ENCODE measurements around the gene CNTN4.

Gene CNTN4

DNA sequence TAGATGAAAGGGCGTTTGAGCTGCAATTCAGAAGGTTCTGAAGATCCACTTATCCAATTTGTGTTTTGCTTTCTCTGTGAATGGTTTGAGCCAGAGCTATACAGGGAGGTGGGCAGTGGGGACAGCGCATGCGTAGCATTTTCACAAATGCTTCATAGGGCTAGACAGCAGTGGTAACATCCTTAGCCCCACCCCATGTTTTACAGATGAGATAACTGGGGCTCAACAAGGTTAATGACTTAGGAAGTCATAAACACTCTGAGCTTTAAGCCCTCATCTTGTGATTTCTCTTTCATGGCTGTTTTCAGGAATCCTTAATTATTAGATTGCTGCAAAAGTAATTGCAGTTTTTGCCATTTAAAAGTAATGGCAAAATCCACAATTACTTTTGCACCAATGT, 602.8 kb downstream of the CNTN4 start:
- DNase-seq (ENCODE audit: low read depth) = no peak

DNA sequence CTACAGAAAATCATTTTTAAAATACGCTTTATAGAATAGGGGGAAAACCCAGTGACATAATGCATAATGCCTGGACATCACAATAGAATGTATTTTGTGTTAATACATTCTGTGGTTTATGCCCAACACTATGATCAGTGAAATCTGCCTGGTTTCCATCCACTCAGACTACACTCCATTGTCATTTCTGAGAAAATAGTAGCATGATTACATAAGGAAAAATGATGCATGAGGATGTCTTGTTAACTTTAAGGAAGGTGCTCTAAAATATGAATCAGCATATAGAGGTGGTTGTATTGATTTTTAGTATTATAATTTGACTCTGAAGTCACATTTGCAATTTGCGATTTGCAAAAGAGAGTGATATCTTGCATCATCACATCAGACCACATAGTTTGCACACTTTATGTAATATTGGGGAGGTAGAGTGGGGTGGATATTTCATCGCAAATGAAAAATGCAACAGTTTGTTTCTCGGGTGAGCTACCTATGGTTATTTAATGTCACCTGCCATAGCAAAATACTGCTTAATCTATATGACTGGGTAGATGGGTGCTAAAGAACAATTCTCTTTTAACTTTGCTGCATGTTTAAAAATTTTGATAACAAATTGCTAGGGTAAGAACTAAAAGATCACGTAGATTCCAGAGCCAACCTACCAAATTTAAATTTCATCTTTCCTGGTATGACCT, 607.6 kb downstream of the CNTN4 start:
- no peak for DNase-seq (ENCODE audit: low read depth)

DNA sequence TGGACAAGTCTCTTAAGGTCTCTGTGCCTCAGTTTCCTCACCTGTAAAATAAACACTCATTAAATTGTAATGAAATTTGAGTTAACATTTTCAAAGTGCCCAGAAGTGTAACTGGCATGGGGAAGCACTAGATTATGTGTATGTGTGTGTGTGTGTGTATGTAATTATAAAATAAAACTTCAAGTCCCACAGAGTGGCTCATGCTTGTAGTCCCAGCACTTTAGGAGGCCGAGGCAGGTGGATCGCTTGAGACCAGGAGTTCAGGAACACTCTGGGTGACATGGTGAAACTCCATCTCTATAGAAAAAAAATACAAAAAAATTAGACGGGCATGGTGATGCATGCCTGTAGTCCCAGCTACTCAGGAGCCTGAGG, 608.2 kb downstream of the CNTN4 start:
- no peak for DNase-seq (ENCODE audit: low read depth)

DNA sequence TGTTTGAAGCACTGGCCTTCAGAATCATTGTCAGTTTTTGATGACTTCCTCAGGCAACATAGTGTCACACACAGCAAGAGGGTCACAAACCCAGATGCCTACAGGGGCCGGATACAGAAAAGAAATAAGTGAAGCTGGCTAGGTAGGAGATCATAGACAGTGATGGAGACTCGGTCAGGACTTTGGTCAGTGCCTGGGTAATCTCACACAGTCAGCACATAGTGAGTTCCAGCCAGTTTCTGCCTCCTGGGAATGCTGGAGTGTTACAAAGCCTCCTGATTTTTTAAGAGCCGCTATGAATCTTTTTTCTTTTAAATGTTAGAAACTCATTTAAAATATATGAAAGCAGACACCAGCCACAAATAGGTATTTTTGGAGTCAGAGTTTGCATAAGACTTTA, 612.4 kb downstream of the CNTN4 start:
- no peak for DNase-seq (ENCODE audit: low read depth)

DNA sequence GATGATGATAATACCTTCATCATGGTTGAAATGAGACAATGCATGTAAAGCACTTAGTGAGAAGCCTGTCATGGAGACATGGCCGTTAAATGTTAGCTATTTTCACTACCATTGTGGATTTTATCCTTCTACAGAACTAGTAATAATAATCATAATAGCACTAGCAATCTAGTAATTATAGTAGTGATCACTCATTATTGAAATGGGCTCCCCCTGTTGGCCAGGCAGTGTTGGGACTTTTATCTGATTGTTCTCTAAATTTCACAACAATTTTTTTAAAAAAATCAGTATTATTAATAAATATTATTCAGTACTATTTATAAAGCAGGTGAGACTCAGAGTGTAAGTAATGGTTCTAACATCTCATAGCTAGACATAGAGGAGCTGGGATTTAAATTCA, 615.3 kb downstream of the CNTN4 start:
- no peak for DNase-seq (ENCODE audit: low read depth)

GRCh38 chr3:2714834-2715233, 616.2 kb downstream of the CNTN4 start:
- no peak for DNase-seq (ENCODE audit: low read depth)

DNA sequence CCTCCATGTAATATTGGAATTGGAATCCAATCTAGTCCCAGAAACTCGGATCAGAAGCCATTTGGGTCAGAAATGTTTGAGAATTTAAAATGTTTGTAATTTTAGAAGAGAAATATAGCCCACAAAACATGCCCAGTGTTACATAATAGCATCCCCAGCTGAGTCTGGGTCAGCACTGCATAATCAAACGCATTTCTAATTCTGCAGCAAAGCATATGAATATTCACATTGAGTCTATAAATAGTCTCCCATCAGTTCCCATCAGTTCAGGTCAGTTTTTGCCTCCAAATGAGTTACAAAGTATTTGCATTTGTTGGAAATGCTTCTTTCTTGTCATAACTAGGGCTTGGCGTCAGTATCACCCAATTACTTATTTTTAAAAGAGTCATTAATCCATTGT, 628.4 kb downstream of the CNTN4 start:
- no peak for DNase-seq (ENCODE audit: low read depth)

DNA sequence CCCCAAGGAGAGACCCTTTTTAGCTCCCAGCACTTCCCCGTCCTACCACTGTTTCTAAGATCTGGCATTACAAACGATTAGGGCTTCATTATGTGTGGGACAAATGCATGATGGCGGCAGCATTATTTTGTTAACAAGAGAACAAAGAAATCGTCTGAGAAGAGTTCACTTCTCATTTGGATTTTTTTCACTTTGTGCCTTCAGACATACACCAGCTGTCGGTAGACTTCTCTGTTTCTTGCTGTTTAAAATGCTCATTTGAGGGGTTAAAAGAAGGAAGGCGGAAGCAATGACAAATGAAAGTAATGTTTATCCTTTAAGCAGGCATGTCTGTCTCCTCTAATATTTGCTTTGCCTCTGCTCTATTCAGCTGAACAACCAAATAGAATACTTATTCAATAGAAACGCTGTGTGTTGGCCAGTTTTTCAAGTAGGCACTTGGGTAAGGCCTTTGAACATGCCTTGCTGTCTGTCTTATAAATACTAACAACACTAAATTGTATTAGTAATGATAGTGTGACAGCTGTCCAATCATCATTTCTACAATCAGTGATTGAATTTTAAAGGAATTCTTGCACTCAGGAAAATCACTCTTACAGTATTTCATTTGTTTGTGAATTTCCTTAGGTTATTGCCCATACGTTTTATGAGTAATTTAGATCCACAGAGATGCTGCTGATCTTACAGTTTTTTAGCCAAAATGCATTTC, 629.1 kb downstream of the CNTN4 start:
- DNase-seq (ENCODE audit: low read depth) = no peak

- DNase-seq (ENCODE audit: low read depth) = no peak
Observed at GRCh38 chr3:2731843-2732242, 633.2 kb downstream of the CNTN4 start.

GRCh38 chr3:2735392-2735894, 636.8 kb downstream of the CNTN4 start:
- DNase-seq (ENCODE audit: low read depth) = no peak

DNA sequence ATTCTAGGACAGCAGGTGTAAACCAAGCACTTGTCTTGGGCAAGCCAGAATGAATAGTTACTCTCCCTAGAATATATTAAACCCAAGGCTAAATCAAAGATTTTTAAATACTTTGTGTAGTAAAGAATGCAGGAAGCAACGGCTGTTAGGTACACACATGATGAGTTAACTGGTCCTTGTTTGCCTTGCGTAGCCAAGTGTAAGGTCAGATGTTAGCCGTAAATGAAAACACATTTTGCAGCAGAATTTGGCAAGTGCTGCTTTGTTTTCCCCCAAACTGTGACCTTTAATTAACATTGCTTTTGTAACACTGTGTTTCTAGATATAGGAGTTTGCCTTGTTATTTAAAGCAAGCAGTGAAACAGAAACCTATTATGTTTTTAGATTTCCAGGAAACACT, 642.9 kb downstream of the CNTN4 start:
- DNase-seq (ENCODE audit: low read depth) = no peak

DNA sequence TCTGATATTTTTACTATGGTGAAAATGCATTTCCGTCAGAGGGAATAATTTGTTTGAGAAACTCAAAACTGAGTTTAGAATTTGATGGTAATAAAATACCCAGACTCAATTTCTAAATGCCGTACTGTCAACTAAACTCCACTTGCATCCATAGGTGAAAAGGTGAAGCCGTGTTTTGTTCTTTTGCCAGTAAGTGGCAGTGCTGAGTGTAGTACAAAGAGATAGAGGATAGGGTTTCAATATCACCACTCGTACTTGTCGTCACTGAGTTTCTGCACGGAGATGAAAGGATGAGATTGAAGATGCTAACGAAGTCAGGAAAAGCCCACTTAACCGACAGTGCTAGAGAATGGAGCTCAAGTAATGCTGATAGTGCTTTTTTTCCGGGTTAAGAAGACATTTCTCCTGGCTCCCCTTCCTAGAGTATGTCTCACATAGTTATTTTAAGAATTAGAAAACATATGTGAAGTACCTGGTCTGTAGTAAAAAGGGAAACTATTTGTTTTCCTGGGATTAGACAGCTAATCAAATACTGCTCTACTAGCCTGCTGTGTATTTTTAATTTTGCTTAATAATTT, 666.4 kb downstream of the CNTN4 start:
- no peak for DNase-seq (ENCODE audit: low read depth)

GRCh38 chr3:2770451-2770850, 671.8 kb downstream of the CNTN4 start:
- no peak for DNase-seq (ENCODE audit: low read depth)

- DNase-seq (ENCODE audit: low read depth) = no peak
Observed at GRCh38 chr3:2771193-2771592, 672.5 kb downstream of the CNTN4 start.

- no peak for DNase-seq (ENCODE audit: low read depth)
Observed at GRCh38 chr3:2771741-2772140, 673.1 kb downstream of the CNTN4 start.

DNA sequence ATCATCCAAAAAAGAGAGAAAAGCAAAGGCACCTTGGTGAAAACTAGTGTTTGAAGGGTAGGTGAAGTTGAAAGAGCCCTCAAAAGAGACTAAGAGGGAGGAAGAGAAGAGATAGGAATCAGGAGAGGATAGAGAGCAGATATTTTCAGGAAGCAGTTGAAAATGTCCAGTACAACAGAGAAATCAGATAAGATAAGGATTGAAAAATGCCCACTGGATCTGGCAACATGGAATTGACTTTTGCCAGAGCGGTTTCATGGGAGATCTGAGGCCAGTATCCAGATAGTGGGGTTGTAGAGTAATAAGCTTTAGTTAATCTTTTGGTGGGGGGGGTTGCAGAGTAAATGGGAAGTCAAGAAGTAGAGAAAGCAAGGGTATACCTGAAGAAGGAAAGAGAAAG, 674.1 kb downstream of the CNTN4 start:
- DNase-seq (ENCODE audit: low read depth) = no peak

DNA sequence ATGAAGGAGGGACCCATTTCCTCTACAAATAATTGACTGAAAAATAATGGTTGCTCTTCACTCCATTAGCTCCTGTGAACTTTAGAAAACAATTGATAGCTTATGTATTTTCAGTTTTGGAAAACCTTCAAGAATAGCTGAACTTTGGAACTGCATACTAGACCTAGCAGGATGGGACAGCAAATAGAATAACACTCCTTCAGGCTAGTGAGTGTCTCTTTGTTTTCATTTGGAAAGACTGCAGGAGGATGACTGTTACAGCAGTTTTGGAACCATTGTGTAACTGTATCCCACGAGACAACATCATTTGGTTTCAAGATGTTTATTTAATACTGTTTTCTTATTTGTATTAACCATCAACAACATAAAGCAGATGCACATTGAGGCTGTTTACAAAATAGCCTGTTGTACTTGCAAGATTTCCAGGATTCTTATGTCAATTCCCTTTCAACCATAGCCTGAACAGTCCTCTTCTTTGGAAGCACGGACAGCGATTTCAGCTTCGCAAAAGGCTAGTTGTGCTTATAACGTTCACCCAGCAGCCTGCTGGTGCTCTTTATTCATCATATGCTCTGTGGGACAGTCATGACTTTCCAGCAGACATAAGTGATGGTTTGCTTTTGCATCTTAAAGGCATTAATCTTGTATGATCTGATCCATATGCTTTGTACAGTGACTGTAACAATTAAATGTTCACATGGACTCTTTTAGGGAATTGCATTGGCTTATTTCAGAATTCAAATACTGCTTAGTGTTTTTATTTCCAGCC, 676.0 kb downstream of the CNTN4 start:
- DNase-seq (ENCODE audit: low read depth) = no peak

GRCh38 chr3:2783261-2783660, 684.6 kb downstream of the CNTN4 start:
- DNase-seq (ENCODE audit: low read depth) = no peak

- no peak for DNase-seq (ENCODE audit: low read depth)
Observed at GRCh38 chr3:2784627-2785026, 686.0 kb downstream of the CNTN4 start.

GRCh38 chr3:2790266-2790815, 691.7 kb downstream of the CNTN4 start:
- DNase-seq (ENCODE audit: low read depth) = no peak

GRCh38 chr3:2792432-2792831, 693.8 kb downstream of the CNTN4 start:
- DNase-seq (ENCODE audit: low read depth) = no peak

DNA sequence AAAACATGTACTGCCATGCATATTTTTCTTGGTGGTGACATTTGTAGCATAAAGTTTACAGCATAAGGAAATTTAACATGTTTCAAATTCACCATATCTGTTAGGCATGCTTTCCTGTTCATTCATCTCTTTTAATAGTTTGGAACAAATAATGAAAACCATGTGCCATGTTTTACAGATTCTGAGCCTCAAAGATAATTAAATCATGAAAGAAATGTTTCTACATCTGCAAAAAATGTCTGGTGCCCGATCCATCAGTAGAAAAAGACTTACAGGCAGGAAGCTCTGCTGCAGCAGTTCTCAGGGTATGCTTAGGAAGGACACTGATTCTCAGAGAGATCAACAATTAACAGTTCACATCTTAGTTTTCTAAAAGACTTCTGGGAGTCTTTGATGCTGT, 695.3 kb downstream of the CNTN4 start:
- DNase-seq (ENCODE audit: low read depth) = no peak

All from GM04504 (cell line).